GM12864 (cell line): ENCODE results near the gene NPL.
A peak's percentile ranks its signal among the peaks of the same experiment; 100 is the strongest.

Source experiments
- DNase-seq: peaks from one replicate; pipeline ENCODE4 v3.0.0-alpha.2; 2011; ENCODE audit warnings: low read depth
- H3K4me3 ChIP-seq: 2 replicates; pipeline ENCODE4 v1.5.1; 2011; ENCODE audit warnings: mild to moderate bottlenecking, low read depth, low read length, control low read depth
- TF ChIP-seq, protein P1 (sequence below): IDR thresholded peaks from 2 replicates; pipeline ENCODE4 v1.5.1; 2011; ENCODE audit warnings: low read depth, mild to moderate bottlenecking, moderate library complexity, low read length, control low read depth, inconsistent platforms; ENCODE audit errors: missing control alignments

Gene NPL

DNA sequence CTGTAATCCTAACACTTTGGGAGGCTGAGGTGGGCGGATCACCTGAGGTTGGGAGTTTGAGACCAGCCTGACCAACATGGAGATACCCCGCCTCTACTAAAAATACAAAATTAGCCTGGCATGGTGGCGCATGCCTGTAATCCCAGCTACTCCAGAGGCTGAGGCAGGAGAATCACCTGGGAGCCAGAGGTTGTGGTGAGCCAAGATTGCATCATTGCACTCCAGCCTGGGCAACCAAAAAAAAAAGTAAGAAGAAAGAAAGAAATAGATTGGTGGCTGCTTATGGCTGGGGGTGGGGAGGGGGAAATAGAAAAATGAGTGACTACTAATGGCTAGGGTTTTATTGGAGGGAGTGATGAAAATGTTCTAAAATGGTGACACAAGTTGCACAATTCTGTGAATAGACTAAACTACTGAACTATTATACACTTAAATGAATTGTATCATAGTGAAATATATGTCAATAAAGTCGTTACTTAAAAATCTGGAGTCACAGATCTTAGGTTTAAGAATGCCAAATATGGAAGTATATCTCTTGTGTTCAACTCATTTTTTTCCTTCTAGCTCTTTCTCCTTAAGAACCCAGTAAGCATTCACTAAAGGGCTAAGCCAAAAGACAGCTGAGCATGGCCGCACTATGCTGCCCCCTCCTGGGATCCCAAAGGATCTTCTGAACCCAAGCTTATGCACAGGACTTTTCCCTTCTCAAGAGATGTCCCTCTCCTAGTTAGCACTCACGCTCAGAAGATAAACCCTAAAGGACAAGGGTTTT lies 3.2 kb upstream of the NPL start:
- no peak overlapping the region for H3K4me3 ChIP-seq
- TF ChIP-seq, protein P1, sequence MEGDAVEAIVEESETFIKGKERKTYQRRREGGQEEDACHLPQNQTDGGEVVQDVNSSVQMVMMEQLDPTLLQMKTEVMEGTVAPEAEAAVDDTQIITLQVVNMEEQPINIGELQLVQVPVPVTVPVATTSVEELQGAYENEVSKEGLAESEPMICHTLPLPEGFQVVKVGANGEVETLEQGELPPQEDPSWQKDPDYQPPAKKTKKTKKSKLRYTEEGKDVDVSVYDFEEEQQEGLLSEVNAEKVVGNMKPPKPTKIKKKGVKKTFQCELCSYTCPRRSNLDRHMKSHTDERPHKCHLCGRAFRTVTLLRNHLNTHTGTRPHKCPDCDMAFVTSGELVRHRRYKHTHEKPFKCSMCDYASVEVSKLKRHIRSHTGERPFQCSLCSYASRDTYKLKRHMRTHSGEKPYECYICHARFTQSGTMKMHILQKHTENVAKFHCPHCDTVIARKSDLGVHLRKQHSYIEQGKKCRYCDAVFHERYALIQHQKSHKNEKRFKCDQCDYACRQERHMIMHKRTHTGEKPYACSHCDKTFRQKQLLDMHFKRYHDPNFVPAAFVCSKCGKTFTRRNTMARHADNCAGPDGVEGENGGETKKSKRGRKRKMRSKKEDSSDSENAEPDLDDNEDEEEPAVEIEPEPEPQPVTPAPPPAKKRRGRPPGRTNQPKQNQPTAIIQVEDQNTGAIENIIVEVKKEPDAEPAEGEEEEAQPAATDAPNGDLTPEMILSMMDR, result peak; percentile 79
- DNase-seq, result no peak

DNA sequence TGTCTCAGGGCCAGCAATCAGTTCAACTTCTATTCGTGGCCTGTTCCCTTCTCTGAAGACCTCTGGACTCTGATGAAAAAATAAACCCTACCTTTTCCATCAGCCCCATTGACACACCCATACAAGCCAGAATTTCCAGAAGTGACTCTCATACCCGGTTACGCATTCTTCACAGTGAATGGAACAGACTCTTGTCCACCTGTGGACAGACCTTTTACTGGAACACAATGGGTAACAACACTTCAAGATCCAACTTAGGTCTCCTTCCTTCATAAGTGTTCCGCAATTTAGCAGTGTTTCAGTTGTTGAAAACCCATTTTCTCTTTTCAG lies 2.6 kb upstream of the NPL start:
- no peak for DNase-seq
- no peak overlapping the region for H3K4me3 ChIP-seq
- TF ChIP-seq, protein P1, result no peak

DNA sequence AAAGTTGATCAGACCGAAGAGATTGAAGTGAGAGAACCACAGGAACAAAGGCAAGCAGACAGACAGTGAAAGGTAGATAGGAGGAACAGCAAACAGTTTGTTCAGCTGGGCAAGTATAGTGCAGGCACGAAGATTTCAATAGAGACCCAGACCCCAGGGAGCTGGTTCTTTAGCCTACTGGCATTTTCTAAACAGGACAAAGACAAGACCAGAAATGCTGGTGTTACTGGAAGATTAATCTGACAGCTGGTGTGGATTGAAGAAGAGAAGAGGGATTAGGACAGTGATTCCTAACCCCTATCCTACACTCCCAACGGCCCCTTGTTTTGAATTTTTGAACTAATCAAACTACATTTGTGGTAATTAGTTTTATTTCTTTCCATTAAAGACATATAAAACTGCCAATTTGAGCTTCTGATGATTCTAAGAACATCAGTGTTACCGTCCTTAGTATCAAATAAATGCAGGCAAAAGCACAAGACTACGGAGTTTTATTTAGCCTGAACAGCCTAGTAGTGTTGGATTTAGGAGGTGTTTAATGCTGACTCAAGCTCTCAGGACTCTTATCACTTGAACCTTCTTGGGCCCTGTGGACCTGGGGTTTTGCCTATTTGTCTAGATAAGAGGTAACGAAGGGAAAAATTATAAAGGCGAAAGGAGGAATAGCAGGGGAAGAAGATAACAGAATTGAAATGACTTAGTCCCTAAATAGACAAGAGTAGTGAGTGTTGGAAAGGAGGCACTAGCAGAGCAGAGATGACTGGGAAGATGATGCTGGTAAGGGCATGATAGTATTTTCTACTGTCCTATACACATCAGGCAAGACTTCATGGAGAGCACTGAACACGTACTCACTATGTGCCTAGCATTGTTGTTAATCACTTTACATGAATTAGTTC lies 2.0 kb downstream of the NPL start:
- DNase-seq, result no peak
- TF ChIP-seq, protein P1, result no peak
- H3K4me3 ChIP-seq, result no peak overlapping the region

DNA sequence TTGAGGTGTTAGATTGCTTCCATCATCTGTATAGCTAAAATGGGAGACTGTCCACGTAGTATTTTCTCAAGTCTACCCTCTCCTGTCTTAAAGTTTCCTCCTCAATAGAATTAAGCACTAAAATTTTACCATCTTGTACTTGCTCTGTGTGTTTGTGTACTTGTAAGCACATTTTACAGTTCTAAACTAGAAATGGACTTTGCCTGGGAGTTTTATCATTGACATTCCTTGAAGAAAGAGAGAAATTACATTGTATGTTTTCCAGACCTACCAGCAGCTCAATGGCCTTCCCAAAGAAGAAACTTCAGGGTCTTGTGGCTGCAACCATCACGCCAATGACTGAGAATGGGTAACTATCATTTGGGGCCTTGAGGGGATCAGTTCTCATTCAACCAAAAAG lies 4.5 kb downstream of the NPL start:
- TF ChIP-seq, protein P1, result no peak
- H3K4me3 ChIP-seq, result no peak overlapping the region
- DNase-seq, result no peak

DNA sequence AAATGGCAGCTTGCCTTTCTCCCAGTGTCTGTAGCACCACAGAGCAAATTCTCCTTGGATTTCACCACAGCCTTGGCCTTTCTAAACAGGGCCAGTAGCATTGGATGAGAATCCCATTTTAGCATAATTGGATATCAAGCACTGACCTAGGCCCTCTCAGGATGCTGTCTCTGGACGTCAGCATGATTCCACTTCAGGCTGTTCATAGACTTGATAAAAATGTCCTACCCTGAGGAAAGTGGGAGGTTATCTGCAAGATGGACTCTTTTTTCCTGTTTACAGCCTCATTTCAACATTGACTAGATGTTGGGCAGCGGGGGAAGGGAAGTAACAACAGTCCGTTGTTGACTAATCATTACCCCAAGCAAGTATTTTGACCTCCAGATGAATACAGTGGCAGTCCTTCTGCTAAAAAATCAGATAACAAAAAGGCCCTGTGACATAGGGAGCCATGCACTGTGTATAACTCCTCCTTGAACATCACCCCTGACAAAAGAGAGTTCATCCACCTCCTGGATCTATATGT lies 5.2 kb downstream of the NPL start:
- TF ChIP-seq, protein P1, result no peak
- no peak for DNase-seq
- H3K4me3 ChIP-seq, result no peak overlapping the region

DNA sequence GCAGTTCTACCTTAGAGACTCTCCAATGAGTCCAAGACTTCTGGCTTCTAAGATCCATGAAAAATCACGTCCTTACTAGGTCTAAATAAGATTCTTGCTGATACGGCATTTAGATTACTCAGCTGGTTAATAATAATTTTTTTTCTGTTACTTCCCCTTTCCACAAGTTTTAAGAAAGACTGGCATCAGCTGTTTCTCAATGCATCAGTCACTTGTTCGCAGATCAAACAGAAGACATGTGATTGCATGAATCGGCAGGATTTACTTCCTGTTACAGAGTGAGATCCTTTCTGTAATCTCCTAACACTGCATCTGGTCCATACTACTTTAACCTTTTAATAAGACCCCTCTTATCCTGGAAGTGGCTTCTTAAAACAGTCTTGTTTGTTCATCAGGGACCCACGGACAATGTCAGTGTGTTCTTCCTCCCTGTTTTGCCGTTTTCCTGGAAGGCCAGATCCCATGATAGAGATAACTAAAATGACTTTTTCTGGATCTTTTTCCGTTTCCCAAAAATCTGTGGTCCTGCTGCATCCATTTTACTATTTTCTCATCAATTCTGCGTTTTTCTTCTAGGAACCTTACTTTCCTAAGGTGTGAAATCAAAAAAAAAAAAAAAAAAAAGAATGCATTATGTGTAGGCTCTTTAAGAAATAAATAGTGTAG lies 6.1 kb downstream of the NPL start:
- TF ChIP-seq, protein P1, result no peak
- no peak overlapping the region for H3K4me3 ChIP-seq
- DNase-seq, result no peak
